Adrenal gland (tissue), 12 donors: ENCODE data around the gene AUTS2. TPM values are rescaled to one million over a fixed set of nuclear protein-coding genes. Genes with fewer than 3 reads are reported as not detected.

Experiments
- DNase-seq, 7 donors: peaks; one replicate each; pipeline ENCODE4 v3.0.0-alpha.2; 2019 to 2020
- H3K27ac ChIP-seq, 5 donors: fragments of 200-600 bp; sonication (generic) in 4 of 5; 1 replicate in 3 of 5; 2 replicates in 2 of 5; pipeline versions ENCODE4 v1.5.1 to v1.8.0; 2016 to 2020; ENCODE audit warnings: mild to moderate bottlenecking in 1 of 5
- H3K27me3 ChIP-seq: fragments of 200-600 bp; 2 replicates; pipeline ENCODE4 v1.8.0; 2021
- H3K36me3 ChIP-seq, 2 donors: fragments of 200-600 bp; replicated peaks in 1 of 2; 1 replicate in 1 of 2; 2 replicates in 1 of 2; pipeline versions ENCODE4 v1.5.1 to v1.8.0; 2018 to 2022
- H3K4me1 ChIP-seq, 2 donors: fragments of 200-600 bp; replicated peaks in 1 of 2; 1 replicate in 1 of 2; 2 replicates in 1 of 2; pipeline versions ENCODE4 v1.5.1 to v1.8.0; 2018 to 2021
- H3K4me3 ChIP-seq, 4 donors: fragments of 200-600 bp; sonication (generic) in 3 of 4; one replicate each; pipeline ENCODE4 v1.5.1; 2016 to 2018
- H3K9me3 ChIP-seq, 3 donors: fragments of 200-600 bp; sonication (generic) in 1 of 3; replicated peaks in 1 of 3; 1 replicate in 2 of 3; 2 replicates in 1 of 3; pipeline versions ENCODE4 v1.5.1 to v1.8.0; 2016 to 2021
- POLR2A ChIP-seq, 2 donors: fragments of 450-650 bp; IDR thresholded peaks; one replicate each; pipeline ENCODE4 v1.6.1; 2017; ENCODE audit warnings: antibody characterized with exemption in 2 of 2, mild to moderate bottlenecking in 2 of 2, moderate library complexity in 1 of 2
- WGBS, 4 donors: extraction: QIAGEN DNeasy Blood & Tissue Kit in 2 of 4; methylation state at CpG; one replicate each; pipeline versions ENCODE4 v1.1.5 to v1.1.7; 2013 to 2017; 5-methylcytosine and 5-hydroxymethylcytosine counted together
- intact Hi-C, 2 donors: fragments of 100-400 bp; cut with DNase I; formaldehyde crosslinking; loops; one replicate each; pipeline versions ENCODE4 v1.14.1 to v1.15.0; 2022 to 2023
- polyA plus RNA-seq, 3 donors: library from polyadenylated mRNA; stranded (reverse); fragments of 200-250 nt in 2 of 3; fragments of 350-450 nt in 1 of 3; fragmentation: Illumina TruSeq in 1 of 3; extraction: RNeasy Lipid Tissue Mini Kit (QIAGEN cat#74804) in 1 of 3; gene quantifications; one replicate each; pipeline ENCODE4 v1.2.3, GENCODE V29; 2013 to 2014
- total RNA-seq, 9 donors: library from RNA; depleted of rRNA in 4 of 9; stranded (reverse); fragments of >200 nt in 4 of 9; fragments of 120-200 nt in 1 of 9; fragmentation: NEBNext Ultra II Directional in 1 of 9; extraction: Animal tissue kit (Norgen Biotek cat#: 25700) in 1 of 9; gene quantifications; one replicate each; pipeline versions ENCODE4 v1.1.0 to v1.2.4, GENCODE V29; 2013 to 2023
- TF ChIP-seq, protein P1 (sequence below), 6 experiments: fragments of 450-650 bp in 4 of 6; fragments of 200-600 bp in 2 of 6; sonication (generic) in 1 of 6; IDR thresholded peaks; 1 replicate in 5 of 6; 2 replicates in 1 of 6; pipeline versions ENCODE4 v1.5.1 to v1.8.0; 2016 to 2021; ENCODE audit warnings: antibody characterized with exemption in 6 of 6, mild to moderate bottlenecking in 2 of 6, moderate library complexity in 1 of 6
- donor health status: healthy with polysubstance abuse.
- donor health status: Bipolar disorder and iron deficiency.
- donor health status: DM: yes; HTN: yes; CAD: no.
- donor health status: DM: no; HTN: no; CAD: no.
- donor health status: DM: no; HTN: no; CAD: no.
- donor health status: DM: yes; HTN: yes; CAD: no.

Gene AUTS2
- total and polyA plus RNA-seq, 12 donors: 6.4 to 44.0 (median 15.2) TPM

DNA sequence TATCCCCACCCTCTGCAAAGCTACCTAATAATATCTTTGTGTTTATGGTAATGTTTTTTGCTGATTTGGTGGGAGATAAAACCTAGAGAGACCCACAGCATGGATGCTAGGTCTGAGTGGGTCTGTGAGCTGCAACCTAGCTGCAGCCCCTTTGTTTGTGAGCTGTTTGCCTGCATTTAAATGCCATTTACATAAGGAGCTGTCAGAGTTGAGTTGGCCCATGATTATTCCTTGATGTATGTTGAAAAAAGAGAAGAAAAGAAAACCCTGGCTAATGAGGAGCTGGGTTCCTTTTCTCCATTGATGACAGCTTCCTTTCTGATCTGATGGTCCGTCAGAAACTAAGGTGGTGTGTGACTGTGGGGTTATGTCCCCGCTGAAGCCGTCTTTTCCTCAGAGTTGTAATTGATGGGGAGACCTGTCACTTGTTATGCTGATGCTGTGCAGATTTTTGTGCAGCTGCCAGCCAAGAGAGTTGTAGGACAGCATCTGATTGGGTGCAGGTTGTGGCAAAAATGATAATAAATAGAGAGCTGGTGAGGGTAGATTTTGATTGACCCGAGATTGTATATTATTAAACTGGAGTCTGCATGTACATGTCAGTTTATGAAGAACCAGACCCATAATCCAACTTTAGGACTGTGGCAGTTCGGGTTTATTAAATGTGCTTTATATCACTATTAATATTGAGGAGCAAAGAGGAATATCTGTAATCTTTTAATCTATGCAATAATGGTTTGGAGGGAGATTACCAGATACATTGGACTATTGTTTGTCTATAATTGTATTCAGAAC lies 219.8 kb downstream of the AUTS2 start:
- no peak overlapping the region for H3K4me3 ChIP-seq
- no peaks in the 10 kb centered on the region for H3K27me3 ChIP-seq
- DNase-seq: no peak
- no peaks in the 10 kb centered on the region for H3K4me1 ChIP-seq
- H3K9me3 ChIP-seq: no peaks in the 10 kb centered on the region
- H3K36me3 ChIP-seq: no peaks in the 10 kb centered on the region
- TF ChIP-seq, protein P1, sequence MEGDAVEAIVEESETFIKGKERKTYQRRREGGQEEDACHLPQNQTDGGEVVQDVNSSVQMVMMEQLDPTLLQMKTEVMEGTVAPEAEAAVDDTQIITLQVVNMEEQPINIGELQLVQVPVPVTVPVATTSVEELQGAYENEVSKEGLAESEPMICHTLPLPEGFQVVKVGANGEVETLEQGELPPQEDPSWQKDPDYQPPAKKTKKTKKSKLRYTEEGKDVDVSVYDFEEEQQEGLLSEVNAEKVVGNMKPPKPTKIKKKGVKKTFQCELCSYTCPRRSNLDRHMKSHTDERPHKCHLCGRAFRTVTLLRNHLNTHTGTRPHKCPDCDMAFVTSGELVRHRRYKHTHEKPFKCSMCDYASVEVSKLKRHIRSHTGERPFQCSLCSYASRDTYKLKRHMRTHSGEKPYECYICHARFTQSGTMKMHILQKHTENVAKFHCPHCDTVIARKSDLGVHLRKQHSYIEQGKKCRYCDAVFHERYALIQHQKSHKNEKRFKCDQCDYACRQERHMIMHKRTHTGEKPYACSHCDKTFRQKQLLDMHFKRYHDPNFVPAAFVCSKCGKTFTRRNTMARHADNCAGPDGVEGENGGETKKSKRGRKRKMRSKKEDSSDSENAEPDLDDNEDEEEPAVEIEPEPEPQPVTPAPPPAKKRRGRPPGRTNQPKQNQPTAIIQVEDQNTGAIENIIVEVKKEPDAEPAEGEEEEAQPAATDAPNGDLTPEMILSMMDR (IDR thresholded peaks at IDR 0.05): no peak
- no peak for TF ChIP-seq POLR2A (IDR thresholded peaks at IDR 0.05)
- intact Hi-C loops: no loop called here
- H3K27ac ChIP-seq: no peak overlapping the region
- WGBS, 4 donors: 79 to 92% (median 83%) methylated on average over 5 of the region's 5 CpGs

DNA sequence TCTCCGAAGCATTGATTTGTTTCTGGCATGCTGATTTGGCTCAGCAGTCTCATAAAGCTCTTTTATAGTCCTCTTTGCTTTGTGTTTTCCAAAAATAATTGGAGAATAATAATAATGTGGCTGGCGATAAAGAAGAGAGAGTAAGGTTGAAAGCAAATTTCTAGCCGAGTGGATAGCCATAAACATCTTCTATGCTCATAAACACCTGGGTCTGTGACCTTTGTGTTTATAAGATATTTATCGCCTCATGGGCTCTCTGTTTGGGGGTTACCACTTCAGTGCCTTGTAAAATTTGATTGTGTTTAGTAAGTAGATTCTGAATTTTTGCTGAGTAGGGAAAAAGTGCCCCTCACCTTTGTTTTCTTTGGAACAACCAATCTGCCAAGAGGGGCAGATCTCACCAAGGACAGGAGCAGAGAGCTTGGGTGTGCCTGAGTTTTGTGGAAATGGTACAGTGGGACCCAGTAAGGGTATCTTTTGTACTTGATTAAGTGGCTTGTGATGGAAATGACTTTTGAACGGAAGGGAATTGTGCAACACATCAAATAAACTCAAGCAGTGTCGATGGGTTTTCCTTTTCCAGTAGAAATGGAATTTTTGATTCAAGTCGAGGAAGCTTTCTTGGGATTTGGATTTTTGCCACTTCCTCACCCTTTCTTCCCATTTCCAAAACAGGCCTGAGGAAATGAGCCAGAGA lies 220.5 kb downstream of the AUTS2 start:
- Histone ChIP-seq H3K27me3 (no peaks in the 10 kb centered on the region), H3K4me3 (no peak overlapping the region), H3K4me1 (no peaks in the 10 kb centered on the region), H3K36me3 (no peaks in the 10 kb centered on the region), H3K9me3 (no peaks in the 10 kb centered on the region), H3K27ac (no peak overlapping the region)
- DNase-seq: no peak
- TF ChIP-seq, protein P1 (IDR thresholded peaks at IDR 0.05): no peak
- TF ChIP-seq POLR2A (IDR thresholded peaks at IDR 0.05): no peak
- intact Hi-C loops: no loop called here
- 83 to 87% (median 85%) methylated on average over 7 of the region's 7 CpGs for WGBS, 4 donors

DNA sequence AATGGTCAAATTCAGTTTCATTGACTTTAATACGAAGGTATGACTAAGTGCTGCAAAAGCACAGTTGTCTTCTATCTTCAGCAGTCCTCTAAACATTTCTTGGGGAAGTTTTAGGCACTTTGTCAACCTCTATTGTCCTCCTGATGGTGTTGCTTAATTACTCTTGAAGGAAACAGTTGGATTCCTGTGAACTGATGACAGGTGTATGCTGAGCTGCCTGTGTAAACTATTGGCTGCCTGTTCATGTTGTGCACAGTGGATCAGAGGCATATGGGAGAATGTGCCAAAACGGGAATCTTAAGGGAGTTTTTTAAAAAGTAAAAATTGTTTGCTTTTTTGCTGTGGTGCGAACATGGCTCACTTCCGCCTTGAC lies 221.0 kb downstream of the AUTS2 start:
- H3K36me3 ChIP-seq: no peaks in the 10 kb centered on the region
- WGBS, 4 donors: 82 to 93% (median 84%) methylated on average over 4 of the region's 4 CpGs

More for the DNA sequence above, 221.0 kb downstream of the AUTS2 start:
- Histone ChIP-seq H3K4me1 (peaks cover under 1% of the 10 kb centered on the region in 2 donors), H3K27ac (no peak overlapping the region), H3K27me3 (no peaks in the 10 kb centered on the region), H3K4me3 (no peak overlapping the region), H3K9me3 (no peaks in the 10 kb centered on the region)
- DNase-seq: no peak
- intact Hi-C loops: no loop called here
- TF ChIP-seq POLR2A (IDR thresholded peaks at IDR 0.05): no peak
- TF ChIP-seq, protein P1 (IDR thresholded peaks at IDR 0.05): no peak
